Endothelial cell of umbilical vein (primary cell): ENCODE measurements around the gene PLEKHM2. TPM values are rescaled to one million over a fixed set of nuclear protein-coding genes. Genes with fewer than 3 reads are reported as not detected.
"Not testable (repeated sequence)": the region's sequence is repeated elsewhere in the genome, so short reads cannot be mapped to it uniquely, and the experiment has no call there.

Experiments used
- BruUV-seq: library from RNA; stranded (reverse); fragments of 400-500 nt; replicated peaks from 2 replicates; lab custom pipeline; 2021; lab: Mats Ljungman, UMichigan
- CTCF ChIA-PET: fragments of 300-600, 350-600 bp; sonication (Branson Sonifier 250); formaldehyde crosslinking; loops from one replicate; lab custom pipeline; 2021; ENCODE audit warnings: antibody characterized with exemption, inconsistent platforms; lab: Charles Lee
- POLR2A ChIA-PET: fragments of 300-600, 350-600 bp; sonication (Branson Sonifier 250); formaldehyde crosslinking; loops from one replicate; lab custom pipeline; 2021; ENCODE audit warnings: antibody characterized with exemption, inconsistent platforms; lab: Charles Lee
- DNase-seq: peaks from one replicate; pipeline ENCODE4 v3.0.0-alpha.2; 2011; ENCODE audit warnings: low read depth, low spot score
- FAIRE-seq: peaks from 2 replicates; lab custom pipeline; 2011; peaks lifted over from hg19 to GRCh38; lab: Jason Lieb, UNC
- H2AFZ ChIP-seq: 2 replicates; pipeline ENCODE4 v1.6.0; 2012; ENCODE audit warnings: low read depth, low read length, control low read depth, inconsistent platforms
- H3K27ac ChIP-seq: 2 replicates; pipeline ENCODE4 v1.5.1; 2011; ENCODE audit warnings: low read depth, mild to moderate bottlenecking, control low read depth, low read length, moderate library complexity; ENCODE audit not compliant: insufficient read depth
- H3K27me3 ChIP-seq, 2 experiments: 2 replicates each; pipeline versions ENCODE4 v1.6.0 to v1.6.1; 2011; ENCODE audit warnings: low read length in 2 of 2, mixed read lengths in 1 of 2; ENCODE audit not compliant: control insufficient read depth in 2 of 2, insufficient read depth in 2 of 2
- H3K36me3 ChIP-seq, 2 experiments: 2 replicates in 1 of 2; 3 replicates in 1 of 2; pipeline ENCODE4 v1.5.1; 2011; ENCODE audit warnings: low read length in 2 of 2, mild to moderate bottlenecking in 1 of 2, moderate library complexity in 1 of 2; ENCODE audit not compliant: control insufficient read depth in 2 of 2, insufficient read depth in 2 of 2; ENCODE audit errors: extremely low read depth in 1 of 2
- H3K4me1 ChIP-seq: 3 replicates; pipeline ENCODE4 v1.5.1; 2011; ENCODE audit warnings: mild to moderate bottlenecking, low read length; ENCODE audit not compliant: control insufficient read depth, insufficient read depth; ENCODE audit errors: extremely low read depth
- H3K4me2 ChIP-seq: 2 replicates; pipeline ENCODE4 v1.6.1; 2011; ENCODE audit warnings: low read length, control low read depth, mixed read lengths; ENCODE audit not compliant: insufficient read depth
- H3K4me3 ChIP-seq, 3 experiments: fragments of 200-600 bp in 1 of 3; sonication (generic), shearing (Covaris generic) in 1 of 3; replicated peaks in 1 of 3; 2 replicates each; pipeline ENCODE4 v1.5.1; 2011 to 2016; ENCODE audit warnings: control low read depth in 3 of 3, low read length in 3 of 3, mild to moderate bottlenecking in 2 of 3, inconsistent platforms in 1 of 3, low read depth in 1 of 3, moderate library complexity in 1 of 3; ENCODE audit not compliant: insufficient read depth in 1 of 3
- H3K79me2 ChIP-seq: 2 replicates; pipeline ENCODE4 v1.6.0; 2012; ENCODE audit warnings: low read length, inconsistent platforms; ENCODE audit not compliant: control insufficient read depth, insufficient read depth
- H3K9ac ChIP-seq: replicated peaks from 2 replicates; pipeline ENCODE3; 2011; ENCODE audit warnings: low read length, control low read depth; ENCODE audit not compliant: insufficient read depth; ENCODE audit errors: extremely low read depth
- H3K9me1 ChIP-seq: replicated peaks from 3 replicates; pipeline ENCODE4 v1.6.0; 2011; ENCODE audit warnings: mild to moderate bottlenecking, low read length; ENCODE audit not compliant: control insufficient read depth, insufficient read depth; ENCODE audit errors: extremely low read depth
- H3K9me3 ChIP-seq: replicated peaks from 2 replicates; pipeline ENCODE4 v1.5.1; 2012; ENCODE audit warnings: low read length, inconsistent platforms; ENCODE audit not compliant: control insufficient read depth, insufficient read depth
- H4K20me1 ChIP-seq: replicated peaks from 2 replicates; pipeline ENCODE3; 2011; ENCODE audit warnings: mild to moderate bottlenecking, low read length; ENCODE audit not compliant: control insufficient read depth, insufficient read depth; ENCODE audit errors: extremely low read depth
- GATA2 ChIP-seq: IDR thresholded peaks from 2 replicates; pipeline ENCODE4 v1.7.0; 2011; ENCODE audit warnings: low read depth, mild to moderate bottlenecking, moderate library complexity, mixed read lengths, low read length; ENCODE audit not compliant: insufficient read length, insufficient read depth
- JUN ChIP-seq: IDR thresholded peaks from 2 replicates; pipeline ENCODE4 v1.6.1; 2011; ENCODE audit warnings: borderline replicate concordance, low read depth; ENCODE audit not compliant: insufficient read length, insufficient read depth
- MYC ChIP-seq: IDR thresholded peaks from one replicate; pipeline ENCODE4 v1.6.1; 2011; ENCODE audit warnings: mild to moderate bottlenecking, low read depth, low read length
- POLR2A ChIP-seq: IDR thresholded peaks from 2 replicates; pipeline ENCODE4 v1.6.1; 2012; ENCODE audit warnings: low read depth, mild to moderate bottlenecking, control low read depth, low read length
- dilution Hi-C: fragments of 300-500 bp; cut with MboI; formaldehyde crosslinking; loops from one replicate; pipeline ENCODE4 v1.15.0; 2019; ENCODE audit warnings: low sequenced_read_pairs; ENCODE audit not compliant: extremely low pct_ligation_motif_present
- intact Hi-C: fragments of 100-400 bp; cut with micrococcal nuclease; formaldehyde crosslinking; loops from one replicate; pipeline ENCODE4 v1.10.0; 2022
- polyA plus RNA-seq, 4 experiments: library from polyadenylated mRNA; depleted of rRNA in 3 of 4; stranded (reverse) in 3 of 4; unstranded in 1 of 4; fragments of >200 nt; gene quantifications; 2 replicates each; pipeline versions ENCODE4 v1.2.1 to v1.2.3, GENCODE V29; 2011 to 2012; ENCODE audit warnings: missing spikeins in 1 of 4
- total RNA-seq: library from RNA; stranded (reverse); gene quantifications from 2 replicates; pipeline ENCODE4 v1.2.3, GENCODE V29; 2021

PLEKHM2 gene
- total and polyA plus RNA-seq, 2 donors (not counting 3 experiments of a cell fraction or from before 2014, with no cell fraction given) = 60.6 to 67.5 TPM

DNA sequence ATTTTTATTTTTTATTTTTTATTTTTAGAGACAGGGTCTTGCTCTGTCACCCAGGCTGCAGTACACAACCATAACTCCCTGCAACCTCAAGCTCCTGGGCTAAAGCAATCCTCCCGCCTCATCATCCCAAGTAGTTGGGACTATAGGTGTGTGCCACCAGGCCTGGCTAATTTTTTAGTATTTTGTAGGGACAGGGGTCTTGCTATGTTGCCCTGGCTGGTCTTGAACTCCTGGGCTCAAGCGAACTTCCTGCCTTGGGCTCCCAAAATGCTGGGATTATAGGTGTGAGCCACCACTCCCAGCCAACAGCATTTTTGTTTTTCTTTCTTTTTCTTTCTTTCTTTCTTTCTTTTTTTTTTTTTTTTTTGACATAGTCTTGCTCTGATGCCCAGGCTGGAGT lies 14.1 kb downstream of the PLEKHM2 start:
- BruUV-seq = no TSS peak
- no peak overlapping the region for H3K27ac ChIP-seq
- TF ChIP-seq POLR2A = no peak
- TF ChIP-seq JUN = no peak
- no peak for TF ChIP-seq GATA2
- no peak for TF ChIP-seq MYC
- CTCF ChIA-PET = no interaction called here
- no peak overlapping the region for H3K4me3 ChIP-seq
- peaks cover 2% of the 10 kb centered on the region for H4K20me1 ChIP-seq
- H3K4me2 ChIP-seq = no peak overlapping the region
- H3K9me1 ChIP-seq = no peaks in the 10 kb centered on the region
- no peak for DNase-seq
- H3K79me2 ChIP-seq = peaks cover 39% of the 10 kb centered on the region
- H3K27me3 ChIP-seq = no peaks in the 10 kb centered on the region
- H3K4me1 ChIP-seq = peaks cover 4% of the 10 kb centered on the region
- H3K9ac ChIP-seq = no peak overlapping the region
- POLR2A ChIA-PET = no interaction called here
- no peaks in the 10 kb centered on the region for H3K36me3 ChIP-seq
- H3K9me3 ChIP-seq = no peaks in the 10 kb centered on the region
- intact Hi-C loops (no loop called here), dilution Hi-C loops (no loop called here)
- no peak overlapping the region for H2AFZ ChIP-seq
- FAIRE-seq = no peak

DNA sequence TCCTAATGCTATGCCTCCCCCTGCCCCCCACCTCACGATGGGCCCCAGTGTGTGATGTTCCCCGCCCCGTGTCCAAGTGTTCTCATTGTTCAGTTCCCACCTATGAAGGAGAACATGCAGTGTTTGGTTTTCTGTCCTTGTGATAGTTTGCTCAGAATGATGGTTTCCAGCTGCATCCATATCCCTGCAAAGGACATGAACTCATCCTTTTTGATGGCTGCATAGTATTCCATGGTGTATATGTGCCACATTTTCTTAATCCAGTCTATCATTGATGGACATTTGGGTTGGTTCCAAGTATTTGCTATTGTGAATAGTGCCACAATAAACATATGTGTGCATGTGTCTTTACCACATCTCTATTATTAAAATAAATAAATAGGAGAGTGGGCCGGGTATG lies 15.2 kb downstream of the PLEKHM2 start:
- dilution Hi-C loops, H2AFZ ChIP-seq, H3K4me2 ChIP-seq, H3K27ac ChIP-seq, H3K4me3 ChIP-seq, H3K36me3 ChIP-seq, BruUV-seq, intact Hi-C loops, CTCF ChIA-PET, H3K4me1 ChIP-seq, H3K9me3 ChIP-seq, FAIRE-seq, H3K9me1 ChIP-seq, DNase-seq, H3K9ac ChIP-seq, H3K27me3 ChIP-seq, POLR2A ChIA-PET, H4K20me1 ChIP-seq: not testable (repeated sequence)
- H3K79me2 ChIP-seq = peaks cover 40% of the 10 kb centered on the region
